ENCODE measurements around the gene TRAK1. TPM values are rescaled to one million over a fixed set of nuclear protein-coding genes. Genes with fewer than 3 reads are reported as not detected.

Gene TRAK1
- total and polyA plus RNA-seq, 8 donors, result 28.2 to 50.3 (median 31.0) TPM

DNA sequence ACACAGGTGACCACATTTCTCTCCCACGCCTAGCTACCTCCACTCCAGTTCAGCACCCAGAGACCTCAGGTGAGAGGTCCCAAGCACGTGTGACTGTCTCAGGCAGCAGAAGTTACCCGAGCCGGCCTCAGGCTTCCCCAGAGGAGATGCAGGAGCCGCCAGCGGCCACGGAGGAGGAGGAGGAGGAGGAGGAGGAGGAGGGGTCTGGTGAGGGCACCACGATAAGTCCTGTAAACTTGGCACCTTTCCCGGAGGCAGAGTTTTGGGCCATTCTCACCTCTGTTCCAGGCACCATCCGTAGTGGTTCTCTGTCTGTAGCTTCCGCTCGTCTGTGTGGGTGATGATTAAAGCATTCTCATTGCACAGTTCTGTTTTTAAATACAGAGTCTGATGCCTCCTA, 118.8 kb downstream of the TRAK1 start:
- Histone ChIP-seq H3K9me3 (no peaks in the 10 kb centered on the region), H3K4me3 (no peak overlapping the region), H3K27me3 (no peaks in the 10 kb centered on the region), H3K4me1 (no peaks in the 10 kb centered on the region), H3K27ac (no peak overlapping the region), H3K36me3 (peaks cover 0 to 60% of the 10 kb centered on the region in 2 donors)
- intact Hi-C loops (cut with DNase I), result no loop called here
- TF ChIP-seq, protein P1, sequence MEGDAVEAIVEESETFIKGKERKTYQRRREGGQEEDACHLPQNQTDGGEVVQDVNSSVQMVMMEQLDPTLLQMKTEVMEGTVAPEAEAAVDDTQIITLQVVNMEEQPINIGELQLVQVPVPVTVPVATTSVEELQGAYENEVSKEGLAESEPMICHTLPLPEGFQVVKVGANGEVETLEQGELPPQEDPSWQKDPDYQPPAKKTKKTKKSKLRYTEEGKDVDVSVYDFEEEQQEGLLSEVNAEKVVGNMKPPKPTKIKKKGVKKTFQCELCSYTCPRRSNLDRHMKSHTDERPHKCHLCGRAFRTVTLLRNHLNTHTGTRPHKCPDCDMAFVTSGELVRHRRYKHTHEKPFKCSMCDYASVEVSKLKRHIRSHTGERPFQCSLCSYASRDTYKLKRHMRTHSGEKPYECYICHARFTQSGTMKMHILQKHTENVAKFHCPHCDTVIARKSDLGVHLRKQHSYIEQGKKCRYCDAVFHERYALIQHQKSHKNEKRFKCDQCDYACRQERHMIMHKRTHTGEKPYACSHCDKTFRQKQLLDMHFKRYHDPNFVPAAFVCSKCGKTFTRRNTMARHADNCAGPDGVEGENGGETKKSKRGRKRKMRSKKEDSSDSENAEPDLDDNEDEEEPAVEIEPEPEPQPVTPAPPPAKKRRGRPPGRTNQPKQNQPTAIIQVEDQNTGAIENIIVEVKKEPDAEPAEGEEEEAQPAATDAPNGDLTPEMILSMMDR (IDR thresholded peaks at IDR 0.05), result no peak
- ATAC-seq (no peak), DNase-seq (no peak)

DNA sequence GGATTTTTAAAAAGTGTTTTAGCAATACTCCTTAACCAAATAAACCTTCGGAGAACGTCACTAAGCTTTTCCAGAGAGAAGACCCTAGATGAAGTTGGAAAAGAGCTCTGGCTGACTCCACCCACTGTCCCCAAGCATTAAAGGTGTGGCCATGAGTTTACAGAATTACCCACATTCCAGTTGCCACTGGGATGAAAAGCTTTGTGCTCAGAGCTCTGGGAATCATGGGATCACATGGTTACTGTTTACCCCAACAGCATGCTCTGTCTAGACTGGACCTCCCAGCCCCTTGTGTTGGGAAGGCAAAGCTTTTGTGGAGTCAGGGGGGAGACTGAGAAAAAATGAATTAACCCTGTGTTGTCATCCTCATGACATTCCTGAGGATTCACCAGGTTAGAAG, 119.6 kb downstream of the TRAK1 start:
- ATAC-seq, result peak; percentile 11
- intact Hi-C loops (cut with DNase I), result no loop called here

DNA sequence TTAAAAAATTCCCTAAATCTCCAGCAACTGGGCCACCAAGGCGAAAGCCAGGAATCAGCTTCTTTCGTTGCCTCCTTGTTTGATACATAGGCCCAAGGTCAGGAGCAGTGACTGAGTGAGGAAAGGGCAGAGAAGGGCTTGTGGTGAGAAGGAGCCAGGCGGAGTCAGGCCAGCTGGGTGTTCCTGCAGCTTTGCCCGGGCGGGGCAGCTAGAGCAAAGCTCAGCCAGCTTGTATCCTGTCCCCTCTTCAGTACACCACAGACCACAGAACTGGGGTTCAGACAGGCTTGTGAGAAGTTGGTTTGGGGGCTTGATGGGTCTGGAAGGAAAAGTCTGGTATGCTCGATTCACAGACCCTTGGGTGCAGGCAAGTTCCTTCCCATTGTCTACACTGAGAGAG, 122.3 kb downstream of the TRAK1 start:
- H3K27me3 ChIP-seq, result no peaks in the 10 kb centered on the region
- ATAC-seq (peak; percentile 53), DNase-seq (no peak)
- intact Hi-C loops (cut with DNase I), result no loop called here
- H3K4me3 ChIP-seq, result no peak overlapping the region
- H3K4me1 ChIP-seq, result no peaks in the 10 kb centered on the region
- H3K27ac ChIP-seq, result no peak overlapping the region
- no peaks in the 10 kb centered on the region for H3K9me3 ChIP-seq
- peaks cover 0 to 48% of the 10 kb centered on the region in 2 donors for H3K36me3 ChIP-seq
- TF ChIP-seq, protein P1 (IDR thresholded peaks at IDR 0.05), result no peak

More for the DNA sequence above, 119.6 kb downstream of the TRAK1 start:
- Histone ChIP-seq H3K27ac (no peak overlapping the region), H3K9me3 (no peaks in the 10 kb centered on the region), H3K4me3 (no peak overlapping the region), H3K4me1 (no peaks in the 10 kb centered on the region), H3K27me3 (no peaks in the 10 kb centered on the region), H3K36me3 (peaks cover 0 to 59% of the 10 kb centered on the region in 2 donors)
- TF ChIP-seq, protein P1 (IDR thresholded peaks at IDR 0.05), result no peak
- DNase-seq, result no peak

DNA sequence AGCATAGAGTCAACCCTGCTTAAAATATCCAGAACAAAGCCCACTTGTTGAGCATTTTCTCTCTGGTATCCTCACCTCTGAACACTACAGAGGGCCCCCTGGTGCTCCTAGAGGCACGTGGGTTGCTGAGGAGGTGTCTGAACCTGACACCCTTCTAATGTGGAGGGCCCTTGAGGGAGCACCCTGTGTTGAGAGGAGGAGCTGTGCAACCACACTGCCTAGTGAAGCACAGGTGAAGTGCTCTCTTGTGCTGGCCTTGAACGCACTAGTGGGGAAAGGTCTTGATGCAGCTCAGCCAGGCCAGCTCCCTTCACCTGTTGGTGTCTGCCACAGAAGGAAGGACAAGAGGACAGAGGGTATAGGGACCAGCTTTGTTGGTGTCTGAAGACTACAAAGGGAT, 122.9 kb downstream of the TRAK1 start:
- Histone ChIP-seq H3K4me1 (no peaks in the 10 kb centered on the region), H3K36me3 (peaks cover 0 to 46% of the 10 kb centered on the region in 2 donors), H3K27ac (no peak overlapping the region), H3K4me3 (no peak overlapping the region), H3K9me3 (no peaks in the 10 kb centered on the region), H3K27me3 (no peaks in the 10 kb centered on the region)
- ATAC-seq (peak; percentile 84), DNase-seq (peak in 2 of 4 donors; percentile 21 to 71)
- intact Hi-C loops (cut with DNase I), result no loop called here
- TF ChIP-seq, protein P1 (IDR thresholded peaks at IDR 0.05), result no peak

DNA sequence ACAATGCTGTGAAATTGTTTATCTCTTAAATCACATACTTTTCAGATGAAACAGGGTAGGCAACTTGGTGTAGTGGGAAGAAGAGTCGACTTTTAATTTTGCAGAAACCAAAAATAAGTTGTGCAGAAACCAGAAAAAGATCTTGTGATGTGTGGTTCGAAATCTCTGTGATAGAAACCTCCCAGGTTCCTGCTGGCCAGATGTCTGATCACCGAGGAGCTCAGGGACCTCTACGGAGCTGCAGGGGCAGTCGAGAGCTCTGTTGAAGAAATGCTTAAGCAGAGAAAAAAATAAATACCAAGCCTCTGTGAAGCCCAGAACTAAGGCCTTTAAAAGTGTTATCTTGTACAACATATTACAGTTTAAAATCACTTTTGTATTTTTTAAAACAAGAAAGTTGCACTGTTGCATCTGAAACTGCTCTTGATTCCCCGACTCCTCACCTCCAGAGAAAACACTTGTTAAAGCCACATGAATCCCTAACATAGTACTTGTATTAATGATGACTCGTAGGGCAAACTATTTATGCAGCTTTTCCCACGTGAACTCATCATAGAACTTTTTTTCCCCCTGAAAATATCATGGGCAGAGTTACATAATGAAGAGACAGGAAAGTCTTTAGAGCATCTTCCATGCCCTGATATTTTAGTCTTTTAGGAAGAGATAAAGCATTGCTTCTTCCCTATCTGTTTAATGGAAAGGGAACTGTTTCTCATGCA, 123.6 kb downstream of the TRAK1 start:
- intact Hi-C loops (cut with DNase I), result no loop called here
- Histone ChIP-seq H3K4me1 (no peaks in the 10 kb centered on the region), H3K27ac (no peak overlapping the region), H3K36me3 (peaks cover 0 to 47% of the 10 kb centered on the region in 2 donors), H3K27me3 (no peaks in the 10 kb centered on the region), H3K9me3 (no peaks in the 10 kb centered on the region), H3K4me3 (no peak overlapping the region)
- no peak for DNase-seq
- TF ChIP-seq, protein P1 (IDR thresholded peaks at IDR 0.05), result no peak
- ATAC-seq, result peak; percentile 27

Measured in left lung (tissue), 10 donors.